GM12892 (cell line): ENCODE results near the gene ZNF423.

Experiments used
- DNase-seq: peaks from one replicate; pipeline ENCODE4 v3.0.0; 2011; ENCODE audit not compliant: insufficient read length
- FAIRE-seq: peaks from 2 replicates; lab custom pipeline; 2011; peaks lifted over from hg19 to GRCh38; lab: Jason Lieb, UNC
- POLR2A ChIP-seq: IDR thresholded peaks from 2 replicates; pipeline ENCODE4 v1.6.1; 2011; ENCODE audit warnings: low read depth, low read length, control low read depth
- POLR2AphosphoS5 ChIP-seq: IDR thresholded peaks from 2 replicates; pipeline ENCODE4 v1.6.1; 2011; ENCODE audit warnings: low read depth, low read length, control low read depth
- TAF1 ChIP-seq: IDR thresholded peaks from 2 replicates; pipeline ENCODE4 v1.6.1; 2011; ENCODE audit warnings: low read depth, mild to moderate bottlenecking, control low read depth, low read length, borderline replicate concordance

Gene ZNF423

DNA sequence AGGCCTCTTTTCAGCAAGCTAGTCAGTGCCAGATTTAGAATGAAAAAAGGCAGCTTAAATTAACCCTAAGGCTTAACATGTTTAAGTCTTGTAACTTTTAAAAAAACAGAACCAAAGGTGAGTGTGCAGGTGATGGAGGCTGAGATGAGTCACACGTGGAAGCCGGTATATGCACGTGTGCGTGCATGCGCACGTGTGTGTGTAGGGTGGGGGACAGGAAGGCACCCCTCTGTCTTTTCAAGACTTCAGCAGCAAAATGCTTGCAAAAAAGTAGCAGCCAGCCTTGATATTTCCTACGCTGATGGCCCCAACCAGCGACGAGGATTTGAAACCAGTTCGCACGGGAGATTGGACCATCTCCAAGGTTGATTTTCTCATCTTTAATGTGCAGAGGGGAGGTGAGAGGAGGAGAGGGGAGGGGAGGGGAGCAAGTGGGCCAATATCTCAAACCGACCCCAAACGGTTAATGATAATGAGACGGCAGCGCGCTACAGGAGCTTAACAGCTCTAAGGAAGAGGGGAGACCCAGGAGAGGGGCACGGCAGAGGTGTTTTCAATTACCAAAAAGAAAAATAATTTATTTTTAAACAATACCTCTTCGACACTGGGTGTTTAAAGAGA lies 154.7 kb downstream of the ZNF423 start:
- TF ChIP-seq TAF1 (no peak), POLR2AphosphoS5 (no peak), POLR2A (no peak)
- DNase-seq (no peak), FAIRE-seq (no peak)

GRCh38 chr16:49700251-49701064 lies 155.5 kb downstream of the ZNF423 start:
- TF ChIP-seq TAF1 (no peak), POLR2AphosphoS5 (no peak), POLR2A (no peak)
- FAIRE-seq (no peak), DNase-seq (no peak)

DNA sequence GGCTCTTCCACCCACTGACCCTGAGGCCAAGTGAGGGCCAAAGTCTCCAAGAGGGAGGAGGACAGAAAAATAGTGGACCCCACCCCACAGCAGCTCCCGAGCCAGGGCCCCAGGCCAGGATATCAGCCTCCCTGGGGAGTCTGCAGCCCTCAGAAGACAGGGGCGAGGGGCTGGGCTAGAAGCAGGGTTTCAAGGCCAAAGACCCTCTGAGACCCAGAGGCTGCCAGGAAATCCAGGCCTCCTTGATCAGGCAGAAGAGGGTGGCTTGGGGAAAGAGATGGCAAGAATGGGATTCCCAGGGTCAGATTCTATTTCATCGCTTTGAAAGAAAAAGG lies 156.1 kb downstream of the ZNF423 start:
- FAIRE-seq (no peak), DNase-seq (no peak)
- TF ChIP-seq POLR2A: no peak
- TF ChIP-seq POLR2AphosphoS5: no peak
- no peak for TF ChIP-seq TAF1

DNA sequence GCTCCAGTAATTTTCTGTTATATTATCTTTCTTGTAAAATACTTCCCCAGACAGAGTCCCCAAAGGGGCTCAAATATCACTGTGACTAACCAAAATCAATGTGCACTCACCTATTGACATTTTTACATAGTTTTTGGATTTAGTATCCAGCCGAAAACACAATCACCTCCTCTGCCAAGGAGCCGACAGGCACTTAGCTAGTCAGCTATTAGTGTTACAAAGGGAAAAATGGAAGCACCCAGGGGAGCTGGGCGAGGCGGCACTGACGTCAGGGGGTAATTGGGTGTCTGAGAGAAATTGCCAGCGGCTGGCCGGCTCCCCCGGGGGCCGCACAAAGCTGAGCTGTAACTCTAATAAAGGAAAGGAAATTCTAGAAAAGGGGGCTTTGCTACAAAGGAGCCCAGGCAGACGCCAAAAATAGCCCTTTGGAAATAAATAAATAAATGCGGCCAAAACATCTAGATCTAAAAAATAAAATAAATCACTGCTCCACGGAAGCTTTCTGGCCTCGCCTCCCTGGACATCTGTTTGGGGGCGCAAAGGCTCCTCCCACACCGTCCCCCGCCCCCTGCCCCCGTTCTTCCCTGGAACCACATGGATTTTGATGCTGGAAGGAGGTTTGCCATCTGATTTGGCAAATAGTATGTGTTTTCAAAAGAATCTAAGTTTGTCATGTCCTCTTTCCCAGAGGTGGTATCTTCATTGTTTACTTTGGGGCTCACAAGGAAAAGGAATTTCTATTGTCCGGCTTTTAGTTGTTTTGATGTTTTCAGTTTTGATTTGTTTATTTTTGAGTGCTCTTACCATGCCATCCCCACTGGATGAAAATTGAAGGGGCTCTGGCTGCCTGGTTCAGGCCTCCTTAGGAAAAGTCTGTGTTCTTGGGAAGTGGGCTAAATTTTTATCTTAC lies 156.7 kb downstream of the ZNF423 start:
- DNase-seq (no peak), FAIRE-seq (no peak)
- TF ChIP-seq POLR2AphosphoS5 (no peak), POLR2A (no peak), TAF1 (no peak)

DNA sequence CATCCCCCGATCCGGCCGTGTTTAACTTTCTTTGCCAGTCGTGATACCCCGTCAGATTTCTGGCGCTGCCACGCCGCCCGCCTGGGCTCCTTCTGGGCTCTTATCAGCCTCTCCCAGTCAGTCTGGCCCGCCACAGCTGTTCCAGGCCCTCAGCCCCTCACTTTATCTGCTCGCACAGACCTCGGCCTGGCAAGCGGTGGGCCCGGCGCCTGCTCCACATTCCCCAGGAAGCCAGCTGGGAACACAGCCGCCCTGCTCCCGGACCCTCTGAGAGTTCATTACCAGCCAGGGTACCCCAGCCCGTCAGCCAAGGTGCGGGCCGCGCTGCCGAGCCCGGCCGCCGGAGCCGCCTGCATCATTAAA lies 157.5 kb downstream of the ZNF423 start:
- no peak for TF ChIP-seq POLR2AphosphoS5
- no peak for TF ChIP-seq POLR2A
- no peak for TF ChIP-seq TAF1
- no peak for FAIRE-seq
- no peak for DNase-seq

GRCh38 chr16:49697631-49698452 lies 158.1 kb downstream of the ZNF423 start:
- DNase-seq: no peak
- no peak for FAIRE-seq
- TF ChIP-seq POLR2AphosphoS5: no peak
- no peak for TF ChIP-seq POLR2A
- no peak for TF ChIP-seq TAF1

GRCh38 chr16:49696414-49697101 lies 159.4 kb downstream of the ZNF423 start:
- no peak for FAIRE-seq
- TF ChIP-seq POLR2A: no peak
- no peak for TF ChIP-seq POLR2AphosphoS5
- TF ChIP-seq TAF1: no peak
- DNase-seq: no peak

GRCh38 chr16:49695782-49696413 lies 160.0 kb downstream of the ZNF423 start:
- FAIRE-seq (no peak), DNase-seq (no peak)

DNA sequence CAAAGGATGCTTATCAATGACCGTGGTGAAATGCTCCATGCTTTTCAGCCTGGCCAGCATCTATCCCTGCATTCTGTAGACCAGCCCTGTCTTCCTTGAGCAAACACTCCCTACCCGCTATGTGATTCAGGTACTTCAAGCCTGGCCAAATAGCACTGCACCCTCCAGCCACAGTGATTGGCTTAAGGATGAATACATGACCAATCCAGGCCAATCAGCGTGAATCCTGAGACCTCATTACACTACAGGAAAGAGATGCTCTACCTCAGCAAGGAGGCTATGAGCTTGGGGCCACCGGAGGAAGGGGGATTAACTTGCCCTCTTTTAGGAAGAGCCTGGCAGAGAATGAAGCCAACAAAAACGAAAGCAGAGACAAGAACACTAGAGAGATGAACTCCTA lies 162.5 kb downstream of the ZNF423 start:
- FAIRE-seq: no peak
- DNase-seq: no peak
- TF ChIP-seq TAF1: no peak
- no peak for TF ChIP-seq POLR2A
- TF ChIP-seq POLR2AphosphoS5: no peak

More at GRCh38 chr16:49695782-49696413, 160.0 kb downstream of the ZNF423 start:
- TF ChIP-seq POLR2AphosphoS5: no peak
- TF ChIP-seq POLR2A: no peak
- no peak for TF ChIP-seq TAF1

GRCh38 chr16:49690778-49691177 lies 165.1 kb downstream of the ZNF423 start:
- FAIRE-seq (no peak), DNase-seq (no peak)
- TF ChIP-seq TAF1: no peak
- TF ChIP-seq POLR2AphosphoS5: no peak
- no peak for TF ChIP-seq POLR2A
